COR-L47 (cell line): ENCODE data around the gene PAQR4.

Source experiments
- DNase-seq: peaks from one replicate; lab custom pipeline; 2025; lab: John Stamatoyannopoulos, UW

The PAQR4 gene

GRCh38 chr16:2981177-2981898, 12.2 kb downstream of the PAQR4 start:
- DNase-seq = no peak

GRCh38 chr16:2981899-2982250, 12.7 kb downstream of the PAQR4 start:
- no peak for DNase-seq

GRCh38 chr16:2982402-2982801, 13.3 kb downstream of the PAQR4 start:
- DNase-seq = no peak

GRCh38 chr16:2983706-2984136, 14.6 kb downstream of the PAQR4 start:
- DNase-seq = peak; percentile 59

- no peak for DNase-seq
These were observed 16.3 kb downstream of the PAQR4 start for GRCh38 chr16:2985462-2985861.

- no peak for DNase-seq
These were observed 16.8 kb downstream of the PAQR4 start for GRCh38 chr16:2985893-2986355.

- no peak for DNase-seq
These were observed 17.6 kb downstream of the PAQR4 start for GRCh38 chr16:2986623-2987188.

GRCh38 chr16:2987286-2987685, 18.1 kb downstream of the PAQR4 start:
- DNase-seq = no peak

- peak; percentile 90 for DNase-seq
These were observed 18.7 kb downstream of the PAQR4 start for GRCh38 chr16:2987833-2988232.

GRCh38 chr16:2988590-2989099, 19.5 kb downstream of the PAQR4 start:
- no peak for DNase-seq

GRCh38 chr16:2990891-2991290, 21.7 kb downstream of the PAQR4 start:
- DNase-seq = no peak

GRCh38 chr16:2991566-2992261, 22.6 kb downstream of the PAQR4 start:
- no peak for DNase-seq

- DNase-seq = no peak
These were observed 23.4 kb downstream of the PAQR4 start for GRCh38 chr16:2992383-2993081.

GRCh38 chr16:2996298-2996697, 27.1 kb downstream of the PAQR4 start:
- no peak for DNase-seq

GRCh38 chr16:2999929-3000328, 30.8 kb downstream of the PAQR4 start:
- DNase-seq = no peak

- no peak for DNase-seq
These were observed 31.4 kb downstream of the PAQR4 start for GRCh38 chr16:3000540-3000939.

GRCh38 chr16:3001316-3001715, 32.2 kb downstream of the PAQR4 start:
- DNase-seq = no peak

GRCh38 chr16:3003582-3004270, 34.6 kb downstream of the PAQR4 start:
- peak; percentile 99 for DNase-seq

- no peak for DNase-seq
These were observed 35.2 kb downstream of the PAQR4 start for GRCh38 chr16:3004319-3004718.

GRCh38 chr16:3004781-3005284, 35.7 kb downstream of the PAQR4 start:
- DNase-seq = no peak
